Chondrocyte (in vitro differentiated cells): ENCODE data around the gene NDUFA1. TPM values are rescaled to one million over a fixed set of nuclear protein-coding genes. Genes with fewer than 3 reads are reported as not detected.
A peak's percentile ranks its signal among the peaks of the same experiment; 100 is the strongest.

Experiments used
- DNase-seq: peaks from one replicate; pipeline ENCODE4 v3.0.0; 2021; ENCODE audit warnings: mixed read lengths, low spot score
- H3K27ac Mint-ChIP-seq: one replicate; pipeline ENCODE4 v1.8.0; 2021; ENCODE audit warnings: mild to moderate bottlenecking, moderate library complexity, mixed read lengths; ENCODE audit not compliant: unreplicated experiment
- H3K27me3 Mint-ChIP-seq: 2 replicates; pipeline ENCODE4 v1.8.0; 2021; ENCODE audit warnings: low read depth, mixed read lengths
- H3K36me3 Mint-ChIP-seq: 2 replicates; pipeline ENCODE4 v1.8.0; 2021; ENCODE audit warnings: low read depth, mixed read lengths
- H3K4me1 Mint-ChIP-seq: 2 replicates; pipeline ENCODE4 v1.8.0; 2021; ENCODE audit warnings: low read depth, mild to moderate bottlenecking, mixed read lengths
- H3K4me3 Mint-ChIP-seq: one replicate; pipeline ENCODE4 v1.8.0; 2021; ENCODE audit warnings: mild to moderate bottlenecking, moderate library complexity, mixed read lengths; ENCODE audit not compliant: unreplicated experiment
- H3K9me3 Mint-ChIP-seq: 2 replicates; pipeline ENCODE4 v1.8.0; 2021; ENCODE audit warnings: low read depth, mixed read lengths
- CTCF ChIP-seq: fragments of 200-600 bp; sonication (generic); IDR thresholded peaks from 2 replicates; pipeline ENCODE4 v1.5.0; 2021; ENCODE audit warnings: antibody characterized with exemption, mild to moderate bottlenecking, moderate library complexity
- total RNA-seq: library from RNA; stranded (reverse); gene quantifications from 3 replicates; pipeline ENCODE4 v1.2.1, GENCODE V29; 2021

Gene NDUFA1
- total RNA-seq, 1 donor from 2014 or later = 77.5 TPM

GRCh38 chrX:119852382-119853353, 19.0 kb upstream of the NDUFA1 start, which contains the start of gene UPF3B:
Gene UPF3B, minus strand, starts transcription at chrX:119852963. Its CDS starts 35 bp downstream, at chrX:119852928.
- peak; percentile 8 for TF ChIP-seq CTCF
- Mint-ChIP-seq H3K9me3 (peaks cover 4% of the 10 kb centered on the region), H3K27ac (peak within 1 kb of the TSS; percentile 98), H3K4me3 (peak within 1 kb of the TSS; percentile 98), H3K36me3 (peaks cover 1% of the 10 kb centered on the region), H3K4me1 (peaks cover 7% of the 10 kb centered on the region), H3K27me3 (no peaks in the 10 kb centered on the region)
- peak; percentile 94 for DNase-seq

- Mint-ChIP-seq H3K9me3 (peaks cover 4% of the 10 kb centered on the region), H3K4me3 (peak overlapping the region; percentile 98), H3K27ac (peak overlapping the region; percentile 98), H3K4me1 (peaks cover 7% of the 10 kb centered on the region), H3K27me3 (no peaks in the 10 kb centered on the region), H3K36me3 (peaks cover 1% of the 10 kb centered on the region)
- DNase-seq = no peak
- TF ChIP-seq CTCF = no peak
Measured at GRCh38 chrX:119853444-119853843, 18.2 kb upstream of the NDUFA1 start.

- no peak for DNase-seq
- H3K4me3 Mint-ChIP-seq = peak overlapping the region; percentile 86
- peaks cover 18% of the 10 kb centered on the region for H3K4me1 Mint-ChIP-seq
- peaks cover 1% of the 10 kb centered on the region for H3K36me3 Mint-ChIP-seq
- H3K27me3 Mint-ChIP-seq = no peaks in the 10 kb centered on the region
- H3K9me3 Mint-ChIP-seq = no peaks in the 10 kb centered on the region
- H3K27ac Mint-ChIP-seq = peak overlapping the region; percentile 96
- no peak for TF ChIP-seq CTCF
Measured at GRCh38 chrX:119870626-119871131, 953 bp upstream of the NDUFA1 start.

- no peaks in the 10 kb centered on the region for H3K9me3 Mint-ChIP-seq
- DNase-seq = no peak
- H3K36me3 Mint-ChIP-seq = peaks cover 1% of the 10 kb centered on the region
- H3K4me3 Mint-ChIP-seq = peak overlapping the region; percentile 86
- no peaks in the 10 kb centered on the region for H3K27me3 Mint-ChIP-seq
- peaks cover 18% of the 10 kb centered on the region for H3K4me1 Mint-ChIP-seq
- TF ChIP-seq CTCF = no peak
- peak overlapping the region; percentile 96 for H3K27ac Mint-ChIP-seq
Measured at GRCh38 chrX:119871245-119871598, 410 bp upstream of the NDUFA1 start.

GRCh38 chrX:119878740-119879139, 7.1 kb downstream of the NDUFA1 start:
- no peaks in the 10 kb centered on the region for H3K27me3 Mint-ChIP-seq
- TF ChIP-seq CTCF = no peak
- no peak for DNase-seq
- peaks cover under 1% of the 10 kb centered on the region for H3K9me3 Mint-ChIP-seq
- H3K4me1 Mint-ChIP-seq = no peaks in the 10 kb centered on the region
- H3K27ac Mint-ChIP-seq = no peak overlapping the region
- H3K4me3 Mint-ChIP-seq = no peak overlapping the region
- peaks cover 3% of the 10 kb centered on the region for H3K36me3 Mint-ChIP-seq
